Neural cell (in vitro differentiated cells): Measurements from ENCODE around the gene CRACDL. TPM values are rescaled to one million over a fixed set of nuclear protein-coding genes. Genes with fewer than 3 reads are reported as not detected.

Experiments
- H2AFZ ChIP-seq: fragments of 200-600, 300-800 bp; sonication (generic), shearing (Covaris generic); 2 replicates; pipeline ENCODE4 v1.6.0; 2014; ENCODE audit warnings: low read depth, mild to moderate bottlenecking, antibody characterized with exemption, low read length, moderate library complexity
- H3F3A ChIP-seq: fragments of 200-600 bp; shearing (Covaris generic); 2 replicates; pipeline ENCODE4 v1.6.1; 2016; ENCODE audit warnings: mild to moderate bottlenecking, moderate library complexity, mixed read lengths, antibody characterized with exemption, low read length; ENCODE audit not compliant: insufficient read depth, poor library complexity, severe bottlenecking
- H3K27ac ChIP-seq: fragments of 200-600, 300-800 bp; sonication (generic), shearing (Covaris generic); 2 replicates; pipeline ENCODE4 v1.5.1; 2014; ENCODE audit warnings: mild to moderate bottlenecking, low read length, moderate library complexity
- H3K27me3 ChIP-seq: fragments of 300-800, 200-600 bp; sonication (generic), shearing (Covaris generic); 2 replicates; pipeline ENCODE4 v1.6.0; 2014; ENCODE audit warnings: mild to moderate bottlenecking, low read depth, low read length, moderate library complexity; ENCODE audit not compliant: insufficient read depth
- H3K36me3 ChIP-seq: fragments of 300-800, 200-600 bp; sonication (generic), shearing (Covaris generic); 2 replicates; pipeline ENCODE4 v1.5.1; 2014; ENCODE audit warnings: mild to moderate bottlenecking, antibody characterized with exemption, low read length, moderate library complexity; ENCODE audit not compliant: insufficient read depth
- H3K4me2 ChIP-seq: fragments of 300-800, 200-600 bp; sonication (generic), shearing (Covaris generic); 2 replicates; pipeline ENCODE4 v1.6.0; 2014; ENCODE audit warnings: mild to moderate bottlenecking, low read length
- H3K4me3 ChIP-seq: fragments of 300-800, 200-600 bp; sonication (generic), shearing (Covaris generic); 2 replicates; pipeline ENCODE4 v1.5.1; 2014; ENCODE audit warnings: mild to moderate bottlenecking, low read length, moderate library complexity
- H3K79me2 ChIP-seq: fragments of 200-600 bp; shearing (Covaris generic); replicated peaks from 2 replicates; pipeline ENCODE4 v1.6.0; 2014; ENCODE audit warnings: mild to moderate bottlenecking, low read length, moderate library complexity; ENCODE audit not compliant: insufficient read depth
- H3K9ac ChIP-seq: fragments of 300-800, 200-600 bp; sonication (generic), shearing (Covaris generic); 2 replicates; pipeline ENCODE4 v1.6.1; 2016; ENCODE audit warnings: mild to moderate bottlenecking, low read length, mixed read lengths
- H3K9me2 ChIP-seq: fragments of 200-600 bp; shearing (Covaris generic); 2 replicates; pipeline ENCODE4 v1.6.1; 2016; ENCODE audit warnings: mild to moderate bottlenecking, low read length, mixed read lengths; ENCODE audit not compliant: insufficient read depth
- H3K9me3 ChIP-seq: fragments of 200-600, 300-800 bp; sonication (generic), shearing (Covaris generic); 2 replicates; pipeline ENCODE4 v1.6.1; 2016; ENCODE audit warnings: mild to moderate bottlenecking, mixed run types, low read length, moderate library complexity, mixed read lengths
- H4K20me1 ChIP-seq: fragments of 200-600 bp; shearing (Covaris generic); 2 replicates; pipeline ENCODE4 v1.6.1; 2016; ENCODE audit warnings: mild to moderate bottlenecking, mixed run types; ENCODE audit not compliant: insufficient read depth
- EP300 ChIP-seq: fragments of 450-650 bp; conservative IDR thresholded peaks from 2 replicates; pipeline ENCODE4 v1.6.1; 2014; ENCODE audit warnings: antibody characterized with exemption, mild to moderate bottlenecking, moderate library complexity; ENCODE audit not compliant: poor library complexity, severe bottlenecking
- EZH2 ChIP-seq: fragments of 200-600, 300-800 bp; shearing (Covaris generic), sonication (generic); IDR thresholded peaks from 2 replicates; pipeline ENCODE4 v1.6.1; 2014; ENCODE audit warnings: antibody characterized with exemption, low read length, borderline replicate concordance, mild to moderate bottlenecking; ENCODE audit not compliant: insufficient read depth, poor library complexity, severe bottlenecking
- MXI1 ChIP-seq: fragments of 450-650 bp; conservative IDR thresholded peaks from 2 replicates; pipeline ENCODE4 v1.6.1; 2014; ENCODE audit warnings: antibody characterized with exemption, mild to moderate bottlenecking; ENCODE audit not compliant: poor library complexity, severe bottlenecking
- POLR2AphosphoS5 ChIP-seq: IDR thresholded peaks from 2 replicates; pipeline ENCODE4 v1.6.1; 2012
- RAD21 ChIP-seq: fragments of 450-650 bp; conservative IDR thresholded peaks from 2 replicates; pipeline ENCODE4 v1.6.1; 2014; ENCODE audit warnings: antibody characterized with exemption, mild to moderate bottlenecking, moderate library complexity
- SMC3 ChIP-seq: fragments of 450-650 bp; conservative IDR thresholded peaks from 2 replicates; pipeline ENCODE4 v1.6.1; 2014; ENCODE audit warnings: antibody characterized with exemption, mild to moderate bottlenecking, moderate library complexity; ENCODE audit not compliant: poor library complexity
- TAF1 ChIP-seq: IDR thresholded peaks from 2 replicates; pipeline ENCODE4 v1.6.1; 2012; ENCODE audit warnings: low read depth
- polyA plus RNA-seq: library from polyadenylated mRNA; depleted of rRNA; stranded (reverse); fragments of >200 nt; gene quantifications from 2 replicates; pipeline ENCODE4 v1.2.3, GENCODE V29; 2014
- TF ChIP-seq, protein P1 (sequence below): fragments of 450-650 bp; IDR thresholded peaks from 2 replicates; pipeline ENCODE4 v1.5.1; 2014; ENCODE audit warnings: antibody characterized with exemption, mild to moderate bottlenecking, moderate library complexity; ENCODE audit not compliant: poor library complexity, severe bottlenecking
- TF ChIP-seq, protein P2 (sequence below): IDR thresholded peaks from 2 replicates; pipeline ENCODE4 v1.6.1; 2012; ENCODE audit warnings: borderline replicate concordance

The CRACDL gene
- polyA plus RNA-seq, 1 donor from 2014 or later = 0.85 TPM

DNA sequence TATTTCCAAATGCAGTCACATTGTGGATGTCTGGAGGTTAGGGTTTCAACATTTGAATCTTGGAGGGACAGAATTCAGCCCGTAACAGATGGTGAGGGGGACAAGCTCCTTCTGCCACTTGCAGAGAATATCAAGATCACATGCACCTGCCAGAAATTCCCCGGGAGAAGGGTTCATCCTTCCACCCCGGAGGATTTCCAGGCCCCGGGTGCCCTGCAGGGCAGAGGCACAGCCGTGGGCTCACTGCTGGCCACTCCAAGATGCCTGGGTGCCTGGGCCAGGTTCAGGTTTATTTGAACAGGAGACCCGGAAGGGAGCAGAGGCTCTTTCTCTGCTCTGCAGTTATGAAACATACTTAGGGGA is 166.9 kb downstream of the CRACDL start:
- no peaks in the 10 kb centered on the region for H3K27me3 ChIP-seq
- no peaks in the 10 kb centered on the region for H3K9me3 ChIP-seq
- no peak for TF ChIP-seq POLR2AphosphoS5
- no peaks in the 10 kb centered on the region for H3K36me3 ChIP-seq
- no peaks in the 10 kb centered on the region for H3K79me2 ChIP-seq
- H3K4me3 ChIP-seq = no peak overlapping the region
- no peak overlapping the region for H3K27ac ChIP-seq
- H3F3A ChIP-seq = no peaks in the 10 kb centered on the region
- H3K4me2 ChIP-seq = no peak overlapping the region
- no peaks in the 10 kb centered on the region for H3K9me2 ChIP-seq
- no peak overlapping the region for H3K9ac ChIP-seq
- no peaks in the 10 kb centered on the region for H4K20me1 ChIP-seq
- no peak overlapping the region for H2AFZ ChIP-seq

DNA sequence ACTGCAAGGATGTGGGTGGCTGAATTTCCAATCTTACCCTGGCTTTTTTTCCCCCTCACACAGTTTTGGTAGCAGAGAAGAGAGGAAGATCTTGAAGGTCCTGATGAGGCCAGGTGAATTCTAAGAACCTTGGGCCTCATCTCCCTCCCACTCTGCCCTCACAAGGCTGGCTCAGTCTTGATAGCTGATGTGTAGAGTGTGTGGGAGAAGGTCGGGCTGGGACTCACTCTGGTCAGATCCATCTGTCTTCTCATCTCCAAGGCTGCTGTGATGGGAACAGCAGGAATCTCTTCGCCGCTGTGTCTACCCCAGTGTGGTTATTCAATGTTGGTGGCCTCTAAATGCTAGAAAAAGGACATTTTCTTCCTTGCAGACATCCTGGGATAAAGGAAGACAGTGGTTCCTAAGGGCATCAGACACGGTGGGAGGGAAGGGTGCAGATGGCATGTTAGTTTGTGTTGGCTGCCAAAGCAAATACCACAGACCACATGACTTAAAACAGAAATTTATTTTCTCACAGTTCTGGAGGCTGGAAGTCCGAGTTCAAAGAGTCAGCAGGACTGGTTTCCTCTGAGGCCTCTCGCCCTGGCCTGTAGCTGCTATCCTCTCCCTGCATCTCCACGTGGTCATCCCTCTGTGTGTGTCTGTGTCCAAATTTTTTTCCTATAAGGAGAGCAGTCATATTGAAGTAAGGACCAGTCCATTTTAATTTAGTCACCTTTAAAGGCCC is 167.5 kb downstream of the CRACDL start:
- no peaks in the 10 kb centered on the region for H3F3A ChIP-seq
- no peaks in the 10 kb centered on the region for H3K9me3 ChIP-seq
- H3K9ac ChIP-seq = no peak overlapping the region
- no peaks in the 10 kb centered on the region for H3K79me2 ChIP-seq
- H4K20me1 ChIP-seq = no peaks in the 10 kb centered on the region
- no peaks in the 10 kb centered on the region for H3K27me3 ChIP-seq
- no peaks in the 10 kb centered on the region for H3K9me2 ChIP-seq
- no peak overlapping the region for H3K27ac ChIP-seq
- H3K4me2 ChIP-seq = no peak overlapping the region
- no peak for TF ChIP-seq TAF1
- no peak for TF ChIP-seq POLR2AphosphoS5
- TF ChIP-seq RAD21 = no peak
- no peak for TF ChIP-seq SMC3
- no peak for TF ChIP-seq EZH2
- no peak for TF ChIP-seq MXI1
- TF ChIP-seq, protein P1, sequence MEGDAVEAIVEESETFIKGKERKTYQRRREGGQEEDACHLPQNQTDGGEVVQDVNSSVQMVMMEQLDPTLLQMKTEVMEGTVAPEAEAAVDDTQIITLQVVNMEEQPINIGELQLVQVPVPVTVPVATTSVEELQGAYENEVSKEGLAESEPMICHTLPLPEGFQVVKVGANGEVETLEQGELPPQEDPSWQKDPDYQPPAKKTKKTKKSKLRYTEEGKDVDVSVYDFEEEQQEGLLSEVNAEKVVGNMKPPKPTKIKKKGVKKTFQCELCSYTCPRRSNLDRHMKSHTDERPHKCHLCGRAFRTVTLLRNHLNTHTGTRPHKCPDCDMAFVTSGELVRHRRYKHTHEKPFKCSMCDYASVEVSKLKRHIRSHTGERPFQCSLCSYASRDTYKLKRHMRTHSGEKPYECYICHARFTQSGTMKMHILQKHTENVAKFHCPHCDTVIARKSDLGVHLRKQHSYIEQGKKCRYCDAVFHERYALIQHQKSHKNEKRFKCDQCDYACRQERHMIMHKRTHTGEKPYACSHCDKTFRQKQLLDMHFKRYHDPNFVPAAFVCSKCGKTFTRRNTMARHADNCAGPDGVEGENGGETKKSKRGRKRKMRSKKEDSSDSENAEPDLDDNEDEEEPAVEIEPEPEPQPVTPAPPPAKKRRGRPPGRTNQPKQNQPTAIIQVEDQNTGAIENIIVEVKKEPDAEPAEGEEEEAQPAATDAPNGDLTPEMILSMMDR = no peak
- no peak for TF ChIP-seq EP300
- TF ChIP-seq, protein P2, sequence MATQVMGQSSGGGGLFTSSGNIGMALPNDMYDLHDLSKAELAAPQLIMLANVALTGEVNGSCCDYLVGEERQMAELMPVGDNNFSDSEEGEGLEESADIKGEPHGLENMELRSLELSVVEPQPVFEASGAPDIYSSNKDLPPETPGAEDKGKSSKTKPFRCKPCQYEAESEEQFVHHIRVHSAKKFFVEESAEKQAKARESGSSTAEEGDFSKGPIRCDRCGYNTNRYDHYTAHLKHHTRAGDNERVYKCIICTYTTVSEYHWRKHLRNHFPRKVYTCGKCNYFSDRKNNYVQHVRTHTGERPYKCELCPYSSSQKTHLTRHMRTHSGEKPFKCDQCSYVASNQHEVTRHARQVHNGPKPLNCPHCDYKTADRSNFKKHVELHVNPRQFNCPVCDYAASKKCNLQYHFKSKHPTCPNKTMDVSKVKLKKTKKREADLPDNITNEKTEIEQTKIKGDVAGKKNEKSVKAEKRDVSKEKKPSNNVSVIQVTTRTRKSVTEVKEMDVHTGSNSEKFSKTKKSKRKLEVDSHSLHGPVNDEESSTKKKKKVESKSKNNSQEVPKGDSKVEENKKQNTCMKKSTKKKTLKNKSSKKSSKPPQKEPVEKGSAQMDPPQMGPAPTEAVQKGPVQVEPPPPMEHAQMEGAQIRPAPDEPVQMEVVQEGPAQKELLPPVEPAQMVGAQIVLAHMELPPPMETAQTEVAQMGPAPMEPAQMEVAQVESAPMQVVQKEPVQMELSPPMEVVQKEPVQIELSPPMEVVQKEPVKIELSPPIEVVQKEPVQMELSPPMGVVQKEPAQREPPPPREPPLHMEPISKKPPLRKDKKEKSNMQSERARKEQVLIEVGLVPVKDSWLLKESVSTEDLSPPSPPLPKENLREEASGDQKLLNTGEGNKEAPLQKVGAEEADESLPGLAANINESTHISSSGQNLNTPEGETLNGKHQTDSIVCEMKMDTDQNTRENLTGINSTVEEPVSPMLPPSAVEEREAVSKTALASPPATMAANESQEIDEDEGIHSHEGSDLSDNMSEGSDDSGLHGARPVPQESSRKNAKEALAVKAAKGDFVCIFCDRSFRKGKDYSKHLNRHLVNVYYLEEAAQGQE = no peak
- H3K36me3 ChIP-seq = no peaks in the 10 kb centered on the region
- H3K4me3 ChIP-seq = no peak overlapping the region
- no peak overlapping the region for H2AFZ ChIP-seq

DNA sequence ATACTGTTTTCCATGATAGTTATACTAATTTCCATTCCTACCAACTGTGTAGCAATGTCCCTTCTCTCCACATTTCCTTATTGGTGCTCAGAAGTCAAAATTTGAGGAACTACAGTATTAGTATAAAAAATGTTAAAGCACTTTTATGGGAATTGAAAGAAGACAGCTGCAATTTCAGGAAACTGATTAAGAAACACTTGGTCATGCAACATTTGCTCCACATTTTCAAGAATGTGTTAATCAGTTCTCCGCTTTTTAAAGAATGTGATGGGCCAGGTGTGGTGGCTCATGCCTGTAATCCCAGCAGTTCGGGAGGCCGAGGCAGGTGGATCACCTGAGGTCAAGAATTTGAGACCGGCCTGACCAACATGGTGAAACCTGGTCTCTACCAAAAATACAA is 171.5 kb downstream of the CRACDL start:
- no peak for TF ChIP-seq POLR2AphosphoS5
- no peak for TF ChIP-seq EP300
- no peak for TF ChIP-seq EZH2
- TF ChIP-seq, protein P1 = no peak
- TF ChIP-seq, protein P2 = no peak
- no peak for TF ChIP-seq SMC3
- TF ChIP-seq MXI1 = no peak
- TF ChIP-seq TAF1 = no peak
- no peak for TF ChIP-seq RAD21
- Histone ChIP-seq H3K27ac (no peak overlapping the region), H3F3A (no peaks in the 10 kb centered on the region), H3K9ac (no peak overlapping the region), H4K20me1 (no peaks in the 10 kb centered on the region), H3K9me2 (no peaks in the 10 kb centered on the region), H3K4me2 (no peak overlapping the region), H3K9me3 (no peaks in the 10 kb centered on the region), H3K36me3 (no peaks in the 10 kb centered on the region), H3K27me3 (no peaks in the 10 kb centered on the region), H3K4me3 (no peak overlapping the region), H3K79me2 (no peaks in the 10 kb centered on the region), H2AFZ (no peak overlapping the region)
